HCT116 (cell line): ENCODE results near the gene VGF.

Experiments
- CTCF ChIP-seq, 3 experiments: fragments of 200-600 bp in 1 of 3; sonication (generic) in 1 of 3; IDR thresholded peaks in 2 of 3; conservative IDR thresholded peaks in 1 of 3; 2 replicates each; pipeline ENCODE4 v1.5.1; 2012 to 2017; ENCODE audit warnings: low read depth in 2 of 3, low read length in 2 of 3, antibody characterized with exemption in 1 of 3, borderline replicate concordance in 1 of 3, control low read depth in 1 of 3, mild to moderate bottlenecking in 1 of 3, mixed read lengths in 1 of 3, mixed run types in 1 of 3, moderate library complexity in 1 of 3; ENCODE audit not compliant: insufficient read depth in 1 of 3
- EZH2 ChIP-seq: fragments of 200-600 bp; sonication (generic); IDR thresholded peaks from 2 replicates; pipeline ENCODE4 v1.6.1; 2017; ENCODE audit warnings: antibody characterized with exemption, mixed run types
- POLR2A ChIP-seq: IDR thresholded peaks from 2 replicates; pipeline ENCODE4 v1.7.0; 2011; ENCODE audit warnings: borderline replicate concordance; ENCODE audit not compliant: insufficient read depth, insufficient read length; ENCODE audit errors: extremely low read depth
- SP1 ChIP-seq: IDR thresholded peaks from 2 replicates; pipeline ENCODE4 v1.6.1; 2012; ENCODE audit warnings: low read depth
- ZBTB33 ChIP-seq: IDR thresholded peaks from 2 replicates; pipeline ENCODE4 v1.6.1; 2011; ENCODE audit warnings: mild to moderate bottlenecking, low read length, moderate library complexity; ENCODE audit not compliant: insufficient replicate concordance; ENCODE audit errors: extremely low read depth
- ZNF274 ChIP-seq: fragments of 200-500 bp; sonication (Bioruptor generic); IDR thresholded peaks from 2 replicates; pipeline ENCODE4 v1.6.1; 2014; ENCODE audit warnings: mild to moderate bottlenecking, low read depth, low read length, inconsistent platforms

GRCh38 chr7:101133621-101134398 lies 31.6 kb downstream of the VGF start:
- TF ChIP-seq EZH2 (no peak), ZNF274 (no peak), CTCF (IDR thresholded peaks at IDR 0.05 in 2 of 3, conservative IDR thresholded peaks at IDR 0.05 in 1 of 3; ENCODE audit: borderline replicate concordance in 1 of 3, insufficient read depth in 1 of 3, low read depth in 2 of 3, low read length in 2 of 3) (no peak), ZBTB33 (no peak), POLR2A (no peak), SP1 (no peak)
